ENCODE data around the gene EPB42.
"Not testable (repeated sequence)": the region's sequence is repeated elsewhere in the genome, so short reads cannot be mapped to it uniquely, and the experiment has no call there.

DNA sequence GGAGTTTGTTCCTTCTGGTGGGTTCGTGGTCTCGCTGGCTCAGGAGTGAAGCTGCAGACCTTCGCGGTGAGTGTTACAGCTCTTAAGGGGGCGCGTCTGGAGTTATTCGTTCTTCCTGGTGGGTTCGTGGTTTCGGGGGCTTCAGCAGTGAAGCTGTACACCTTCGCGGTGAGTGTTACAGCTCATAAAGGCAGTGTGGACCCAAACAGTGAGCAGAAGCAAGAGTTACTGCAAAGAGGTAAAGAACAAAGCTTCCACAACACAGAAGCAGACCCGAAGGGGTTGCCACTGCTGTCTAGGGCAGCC, 5.1 kb upstream of the EPB42 start:
- TF ChIP-seq, protein P1, sequence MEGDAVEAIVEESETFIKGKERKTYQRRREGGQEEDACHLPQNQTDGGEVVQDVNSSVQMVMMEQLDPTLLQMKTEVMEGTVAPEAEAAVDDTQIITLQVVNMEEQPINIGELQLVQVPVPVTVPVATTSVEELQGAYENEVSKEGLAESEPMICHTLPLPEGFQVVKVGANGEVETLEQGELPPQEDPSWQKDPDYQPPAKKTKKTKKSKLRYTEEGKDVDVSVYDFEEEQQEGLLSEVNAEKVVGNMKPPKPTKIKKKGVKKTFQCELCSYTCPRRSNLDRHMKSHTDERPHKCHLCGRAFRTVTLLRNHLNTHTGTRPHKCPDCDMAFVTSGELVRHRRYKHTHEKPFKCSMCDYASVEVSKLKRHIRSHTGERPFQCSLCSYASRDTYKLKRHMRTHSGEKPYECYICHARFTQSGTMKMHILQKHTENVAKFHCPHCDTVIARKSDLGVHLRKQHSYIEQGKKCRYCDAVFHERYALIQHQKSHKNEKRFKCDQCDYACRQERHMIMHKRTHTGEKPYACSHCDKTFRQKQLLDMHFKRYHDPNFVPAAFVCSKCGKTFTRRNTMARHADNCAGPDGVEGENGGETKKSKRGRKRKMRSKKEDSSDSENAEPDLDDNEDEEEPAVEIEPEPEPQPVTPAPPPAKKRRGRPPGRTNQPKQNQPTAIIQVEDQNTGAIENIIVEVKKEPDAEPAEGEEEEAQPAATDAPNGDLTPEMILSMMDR (IDR thresholded peaks at IDR 0.05): not testable (repeated sequence)
- TF ChIP-seq EZH2 (IDR thresholded peaks at IDR 0.05; ENCODE audit: borderline replicate concordance, insufficient read depth, low read depth, low read length, poor library complexity, severe bottlenecking): not testable (repeated sequence)
